A673 (cell line): ENCODE measurements around the gene VEGFC. TPM values are rescaled to one million over a fixed set of nuclear protein-coding genes. Genes with fewer than 3 reads are reported as not detected.

Experiments used
- BruUV-seq: library from RNA; stranded (reverse); fragments of 400-500 nt; replicated peaks from 2 replicates; lab custom pipeline; 2021; lab: Mats Ljungman, UMichigan
- CTCF ChIA-PET: fragments of 300-600 bp; sonication (Branson Sonifier 250); formaldehyde crosslinking; loops from one replicate; lab custom pipeline; 2022; ENCODE audit warnings: antibody characterized with exemption; lab: Charles Lee
- POLR2A ChIA-PET: fragments of 300-600 bp; sonication (Branson Sonifier 250); formaldehyde crosslinking; loops from one replicate; lab custom pipeline; 2022; ENCODE audit warnings: antibody characterized with exemption; ENCODE audit not compliant: low non-redundant PET; lab: Charles Lee
- DNase-seq: peaks from one replicate; pipeline ENCODE4 v3.0.0-alpha.2; 2015; ENCODE audit warnings: low spot score
- H3K27ac ChIP-seq: fragments of 200-600 bp; sonication (generic); 2 replicates; pipeline ENCODE4 v1.5.1; 2016; ENCODE audit warnings: mixed run types, low read depth, mild to moderate bottlenecking, mixed read lengths, antibody characterized with exemption, low read length; ENCODE audit not compliant: poor library complexity, severe bottlenecking
- H3K27me3 ChIP-seq: fragments of 200-600 bp; sonication (generic); replicated peaks from 2 replicates; pipeline ENCODE4 v1.6.1; 2017; ENCODE audit warnings: mixed run types, low read depth, mild to moderate bottlenecking, mixed read lengths, antibody characterized with exemption, low read length; ENCODE audit not compliant: insufficient read depth, poor library complexity
- H3K36me3 ChIP-seq: fragments of 200-600 bp; sonication (generic); 2 replicates; pipeline ENCODE4 v1.6.1; 2016; ENCODE audit warnings: mixed run types, mild to moderate bottlenecking, mixed read lengths, antibody characterized with exemption, low read length; ENCODE audit not compliant: insufficient read depth, poor library complexity, severe bottlenecking
- H3K4me1 ChIP-seq: fragments of 200-600 bp; sonication (generic); 2 replicates; pipeline ENCODE4 v1.6.1; 2017; ENCODE audit warnings: mixed run types, mild to moderate bottlenecking, mixed read lengths, antibody characterized with exemption, low read length; ENCODE audit not compliant: insufficient read depth, poor library complexity, severe bottlenecking
- H3K4me3 ChIP-seq: fragments of 200-600 bp; sonication (generic); 2 replicates; pipeline ENCODE4 v1.5.1; 2016; ENCODE audit warnings: low read depth, mixed run types, mild to moderate bottlenecking, mixed read lengths, low read length; ENCODE audit not compliant: poor library complexity, severe bottlenecking
- H3K9me3 ChIP-seq: fragments of 200-600 bp; sonication (generic); 2 replicates; pipeline ENCODE4 v1.6.1; 2016; ENCODE audit warnings: mixed run types, low read depth, mild to moderate bottlenecking, mixed read lengths, antibody characterized with exemption, low read length; ENCODE audit not compliant: poor library complexity, severe bottlenecking
- CTCF ChIP-seq: fragments of 300-800, 200-600 bp; sonication (generic); conservative IDR thresholded peaks from 2 replicates; pipeline ENCODE4 v1.5.1; 2017; ENCODE audit warnings: low read depth, mild to moderate bottlenecking, antibody characterized with exemption, low read length, moderate library complexity, mixed read lengths
- EZH2 ChIP-seq: fragments of 200-600 bp; sonication (generic); IDR thresholded peaks from 2 replicates; pipeline ENCODE4 v1.6.1; 2017; ENCODE audit warnings: borderline replicate concordance, low read depth, mild to moderate bottlenecking, mixed read lengths, antibody characterized with exemption, low read length; ENCODE audit not compliant: poor library complexity, severe bottlenecking
- intact Hi-C: fragments of 100-400 bp; cut with micrococcal nuclease; formaldehyde crosslinking; loops from one replicate; pipeline ENCODE4 v1.10.0; 2022; ENCODE audit not compliant: unreplicated experiment
- total RNA-seq: library from RNA; stranded (reverse); gene quantifications from 2 replicates; pipeline ENCODE4 v1.2.3, GENCODE V29; 2021

VEGFC gene
- total RNA-seq, 1 experiment from 2014 or later, result not detected

- no peaks in the 10 kb centered on the region for H3K4me1 ChIP-seq
- no peak overlapping the region for H3K4me3 ChIP-seq
- no TSS peak for BruUV-seq
- intact Hi-C loops, result no loop called here
- CTCF ChIA-PET, result no interaction called here
- H3K27me3 ChIP-seq, result peaks cover 3% of the 10 kb centered on the region
- DNase-seq, result no peak
- H3K9me3 ChIP-seq, result no peaks in the 10 kb centered on the region
- TF ChIP-seq EZH2 (no peak), CTCF (no peak)
- POLR2A ChIA-PET, result no interaction called here
- no peaks in the 10 kb centered on the region for H3K36me3 ChIP-seq
- H3K27ac ChIP-seq, result no peak overlapping the region
These were observed 50.5 kb downstream of the VEGFC start for GRCh38 chr4:176742211-176742610.

- Histone ChIP-seq H3K4me1 (no peaks in the 10 kb centered on the region), H3K27ac (no peak overlapping the region), H3K9me3 (no peaks in the 10 kb centered on the region), H3K4me3 (no peak overlapping the region), H3K27me3 (peaks cover 3% of the 10 kb centered on the region), H3K36me3 (no peaks in the 10 kb centered on the region)
- DNase-seq, result no peak
- no TSS peak for BruUV-seq
- intact Hi-C loops, result no loop called here
- TF ChIP-seq CTCF (no peak), EZH2 (no peak)
- CTCF ChIA-PET, result no interaction called here
- POLR2A ChIA-PET, result no interaction called here
These were observed 51.5 kb downstream of the VEGFC start for GRCh38 chr4:176741253-176741652.

- CTCF ChIA-PET, result no interaction called here
- intact Hi-C loops, result no loop called here
- peaks cover 10% of the 10 kb centered on the region for H3K27me3 ChIP-seq
- no peak overlapping the region for H3K4me3 ChIP-seq
- no TSS peak for BruUV-seq
- TF ChIP-seq CTCF, result no peak
- no peak for TF ChIP-seq EZH2
- H3K36me3 ChIP-seq, result no peaks in the 10 kb centered on the region
- H3K27ac ChIP-seq, result no peak overlapping the region
- no peak for DNase-seq
- POLR2A ChIA-PET, result no interaction called here
- no peaks in the 10 kb centered on the region for H3K4me1 ChIP-seq
- H3K9me3 ChIP-seq, result no peaks in the 10 kb centered on the region
These were observed 57.4 kb downstream of the VEGFC start for GRCh38 chr4:176735300-176735699.
